Measurements from ENCODE around the gene CMBL. TPM values are rescaled to one million over a fixed set of nuclear protein-coding genes. Genes with fewer than 3 reads are reported as not detected.
"Not testable (repeated sequence)": the region's sequence is repeated elsewhere in the genome, so short reads cannot be mapped to it uniquely, and the experiment has no call there.

CMBL gene
- total RNA-seq, 1 donor from 2014 or later = 20.5 TPM

GRCh38 chr5:10352430-10353240 is 44.9 kb upstream of the CMBL start:
- Mint-ChIP-seq H3K27me3 (ENCODE audit: low read depth) (no peaks in the 10 kb centered on the region), H3K4me3 (ENCODE audit: unreplicated experiment) (peak overlapping the region; percentile 82), H3K36me3 (ENCODE audit: low read depth) (no peaks in the 10 kb centered on the region), H3K4me1 (ENCODE audit: low read depth) (peaks cover 43% of the 10 kb centered on the region), H3K27ac (ENCODE audit: unreplicated experiment) (peak overlapping the region; percentile 96), H3K9me3 (ENCODE audit: low read depth) (no peaks in the 10 kb centered on the region)
- DNase-seq (ENCODE audit: low spot score) = no peak
- TF ChIP-seq CTCF (IDR thresholded peaks at IDR 0.05) = no peak

GRCh38 chr5:10351919-10352318 is 44.2 kb upstream of the CMBL start:
- no peak for DNase-seq (ENCODE audit: low spot score)
- H3K9me3 Mint-ChIP-seq (ENCODE audit: low read depth) = no peaks in the 10 kb centered on the region
- H3K4me3 Mint-ChIP-seq (ENCODE audit: unreplicated experiment) = no peak overlapping the region
- peak overlapping the region; percentile 96 for H3K27ac Mint-ChIP-seq (ENCODE audit: unreplicated experiment)
- H3K36me3 Mint-ChIP-seq (ENCODE audit: low read depth) = no peaks in the 10 kb centered on the region
- no peaks in the 10 kb centered on the region for H3K27me3 Mint-ChIP-seq (ENCODE audit: low read depth)
- no peak for TF ChIP-seq CTCF (IDR thresholded peaks at IDR 0.05)
- peaks cover 36% of the 10 kb centered on the region for H3K4me1 Mint-ChIP-seq (ENCODE audit: low read depth)

- DNase-seq (ENCODE audit: low spot score) = no peak
These were observed 43.6 kb upstream of the CMBL start for GRCh38 chr5:10351199-10351905.

GRCh38 chr5:10348258-10348657 is 40.6 kb upstream of the CMBL start:
- TF ChIP-seq CTCF (IDR thresholded peaks at IDR 0.05) = no peak
- no peak for DNase-seq (ENCODE audit: low spot score)
- no peaks in the 10 kb centered on the region for H3K9me3 Mint-ChIP-seq (ENCODE audit: low read depth)
- H3K4me1 Mint-ChIP-seq (ENCODE audit: low read depth) = peaks cover 19% of the 10 kb centered on the region
- no peaks in the 10 kb centered on the region for H3K27me3 Mint-ChIP-seq (ENCODE audit: low read depth)
- no peak overlapping the region for H3K4me3 Mint-ChIP-seq (ENCODE audit: unreplicated experiment)
- no peaks in the 10 kb centered on the region for H3K36me3 Mint-ChIP-seq (ENCODE audit: low read depth)
- H3K27ac Mint-ChIP-seq (ENCODE audit: unreplicated experiment) = no peak overlapping the region

More at GRCh38 chr5:10351199-10351905, 43.6 kb upstream of the CMBL start:
- no peaks in the 10 kb centered on the region for H3K9me3 Mint-ChIP-seq (ENCODE audit: low read depth)
- no peaks in the 10 kb centered on the region for H3K36me3 Mint-ChIP-seq (ENCODE audit: low read depth)
- no peak overlapping the region for H3K4me3 Mint-ChIP-seq (ENCODE audit: unreplicated experiment)
- H3K27me3 Mint-ChIP-seq (ENCODE audit: low read depth) = no peaks in the 10 kb centered on the region
- no peak for TF ChIP-seq CTCF (IDR thresholded peaks at IDR 0.05)
- peaks cover 31% of the 10 kb centered on the region for H3K4me1 Mint-ChIP-seq (ENCODE audit: low read depth)
- H3K27ac Mint-ChIP-seq (ENCODE audit: unreplicated experiment) = no peak overlapping the region

GRCh38 chr5:10344461-10345106 is 36.9 kb upstream of the CMBL start:
- not testable (repeated sequence) for H3K4me1 Mint-ChIP-seq (ENCODE audit: low read depth); DNase-seq (ENCODE audit: low spot score); H3K36me3 Mint-ChIP-seq (ENCODE audit: low read depth); H3K9me3 Mint-ChIP-seq (ENCODE audit: low read depth); H3K27me3 Mint-ChIP-seq (ENCODE audit: low read depth); H3K27ac Mint-ChIP-seq (ENCODE audit: unreplicated experiment); H3K4me3 Mint-ChIP-seq (ENCODE audit: unreplicated experiment)
